NB4 (cell line): Measurements from ENCODE around the gene IAPP.
"Not testable (repeated sequence)": the region's sequence is repeated elsewhere in the genome, so short reads cannot be mapped to it uniquely, and the experiment has no call there.

Experiments
- DNase-seq: peaks from one replicate; pipeline ENCODE4 v3.0.0; 2010; ENCODE audit warnings: low read depth
- H3K4me3 ChIP-seq: one replicate; pipeline ENCODE4 v1.5.1; 2011; ENCODE audit warnings: mild to moderate bottlenecking, low read depth, low read length, moderate library complexity
- MAX ChIP-seq: IDR thresholded peaks from 2 replicates; pipeline ENCODE4 v1.6.1; 2011; ENCODE audit warnings: low read depth, low read length
- MYC ChIP-seq: IDR thresholded peaks from 2 replicates; pipeline ENCODE4 v1.6.1; 2011; ENCODE audit warnings: low read depth, low read length
- POLR2A ChIP-seq: IDR thresholded peaks from 2 replicates; pipeline ENCODE4 v1.6.1; 2011; ENCODE audit warnings: mild to moderate bottlenecking; ENCODE audit not compliant: insufficient read length; ENCODE audit errors: extremely low read depth
- TF ChIP-seq, protein P1 (sequence below): IDR thresholded peaks from one replicate; pipeline ENCODE4 v1.5.1; 2012; ENCODE audit warnings: low read depth, low read length

The IAPP gene

DNA sequence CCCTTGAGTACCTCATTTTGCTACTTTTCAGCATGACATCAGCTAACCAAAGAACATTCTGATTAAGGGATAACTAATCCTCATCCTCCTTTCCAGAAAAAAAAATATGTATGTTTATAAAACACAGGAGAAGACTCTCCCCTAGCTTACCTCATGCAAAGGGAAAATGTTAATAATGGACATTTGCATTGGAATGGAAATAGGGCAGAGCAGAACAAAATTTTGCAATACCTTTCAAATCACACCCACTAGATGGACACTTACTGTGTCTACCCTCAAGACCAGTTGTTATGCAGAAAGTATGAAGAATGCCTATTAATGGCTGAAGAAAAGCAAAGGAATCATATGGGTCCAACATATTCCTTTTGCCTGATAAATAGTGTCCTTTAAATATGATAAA is 29.1 kb upstream of the IAPP start:
- no peak for TF ChIP-seq MAX
- TF ChIP-seq POLR2A = no peak
- TF ChIP-seq, protein P1, sequence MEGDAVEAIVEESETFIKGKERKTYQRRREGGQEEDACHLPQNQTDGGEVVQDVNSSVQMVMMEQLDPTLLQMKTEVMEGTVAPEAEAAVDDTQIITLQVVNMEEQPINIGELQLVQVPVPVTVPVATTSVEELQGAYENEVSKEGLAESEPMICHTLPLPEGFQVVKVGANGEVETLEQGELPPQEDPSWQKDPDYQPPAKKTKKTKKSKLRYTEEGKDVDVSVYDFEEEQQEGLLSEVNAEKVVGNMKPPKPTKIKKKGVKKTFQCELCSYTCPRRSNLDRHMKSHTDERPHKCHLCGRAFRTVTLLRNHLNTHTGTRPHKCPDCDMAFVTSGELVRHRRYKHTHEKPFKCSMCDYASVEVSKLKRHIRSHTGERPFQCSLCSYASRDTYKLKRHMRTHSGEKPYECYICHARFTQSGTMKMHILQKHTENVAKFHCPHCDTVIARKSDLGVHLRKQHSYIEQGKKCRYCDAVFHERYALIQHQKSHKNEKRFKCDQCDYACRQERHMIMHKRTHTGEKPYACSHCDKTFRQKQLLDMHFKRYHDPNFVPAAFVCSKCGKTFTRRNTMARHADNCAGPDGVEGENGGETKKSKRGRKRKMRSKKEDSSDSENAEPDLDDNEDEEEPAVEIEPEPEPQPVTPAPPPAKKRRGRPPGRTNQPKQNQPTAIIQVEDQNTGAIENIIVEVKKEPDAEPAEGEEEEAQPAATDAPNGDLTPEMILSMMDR = no peak
- no peak for TF ChIP-seq MYC
- H3K4me3 ChIP-seq = no peak overlapping the region
- no peak for DNase-seq

GRCh38 chr12:21346542-21347205 is 26.0 kb upstream of the IAPP start:
- no peak for TF ChIP-seq POLR2A
- no peak for DNase-seq
- H3K4me3 ChIP-seq = no peak overlapping the region

DNA sequence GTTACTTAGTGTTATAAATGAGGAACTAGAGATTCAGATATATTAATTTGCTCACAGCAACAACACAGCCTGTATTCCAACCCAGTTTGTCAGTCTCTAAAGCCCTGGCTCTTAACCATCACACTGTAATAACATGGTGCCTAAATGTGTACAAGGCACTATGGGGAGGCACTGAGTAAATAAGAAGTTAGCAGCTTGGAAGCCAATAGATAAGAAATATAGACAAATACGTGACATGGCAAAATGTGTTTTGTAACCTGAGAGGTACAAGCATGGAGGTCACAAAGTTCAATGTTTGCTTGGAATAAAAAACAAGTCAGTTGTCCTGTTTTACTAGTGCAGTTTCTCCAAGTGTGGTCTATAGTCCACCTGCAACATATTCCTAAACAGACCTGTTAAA is 21.7 kb upstream of the IAPP start:
- TF ChIP-seq POLR2A = no peak
- TF ChIP-seq, protein P1 = no peak
- no peak for TF ChIP-seq MAX
- TF ChIP-seq MYC = no peak
- H3K4me3 ChIP-seq = no peak overlapping the region
- no peak for DNase-seq

DNA sequence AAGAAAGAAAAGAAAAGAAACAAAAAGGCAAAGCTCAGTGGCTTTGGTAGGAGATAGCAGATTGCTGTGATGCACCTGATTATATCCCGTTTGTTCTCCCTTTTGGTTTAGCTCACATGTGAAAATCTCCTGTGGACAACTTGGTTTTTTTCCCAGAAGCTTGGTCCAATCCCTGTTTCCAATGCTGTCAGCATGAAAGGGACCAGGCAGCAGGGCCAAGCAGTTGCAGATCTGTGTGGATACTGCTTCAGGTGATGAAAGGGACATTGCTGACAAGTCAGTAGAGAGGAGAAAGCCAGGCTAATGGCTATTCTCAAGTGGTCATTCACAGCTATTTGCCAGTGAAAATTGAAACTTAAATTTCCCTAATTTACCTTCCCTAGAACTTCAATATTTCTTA is 19.2 kb upstream of the IAPP start:
- DNase-seq = no peak
- TF ChIP-seq MYC (no peak), MAX (no peak), POLR2A (no peak)
- TF ChIP-seq, protein P1 = no peak
- H3K4me3 ChIP-seq = no peak overlapping the region

DNA sequence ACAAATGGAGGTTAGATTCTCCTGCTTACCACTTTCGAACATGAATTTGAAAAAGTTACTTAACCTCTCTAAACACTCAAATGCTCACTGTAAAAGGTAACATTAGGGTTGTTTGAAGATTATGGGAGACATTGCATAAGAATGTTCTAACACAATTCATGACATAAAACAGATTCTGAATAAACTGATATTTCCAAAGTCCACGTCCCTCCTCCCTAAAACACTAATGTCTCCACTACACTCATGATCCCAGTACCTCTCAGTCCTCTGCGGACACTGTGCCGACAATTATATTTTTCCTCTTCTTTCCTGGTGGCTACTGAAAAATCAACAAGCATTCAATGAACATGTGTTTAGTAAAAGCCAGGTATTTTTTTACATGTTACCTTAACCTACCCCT is 18.8 kb upstream of the IAPP start:
- TF ChIP-seq MYC = no peak
- TF ChIP-seq POLR2A = no peak
- TF ChIP-seq MAX = no peak
- TF ChIP-seq, protein P1 = no peak
- no peak overlapping the region for H3K4me3 ChIP-seq
- no peak for DNase-seq

- TF ChIP-seq MAX = no peak
- TF ChIP-seq, protein P1 = no peak
- TF ChIP-seq MYC = no peak
- TF ChIP-seq POLR2A = no peak
- H3K4me3 ChIP-seq = no peak overlapping the region
- no peak for DNase-seq
Measured at GRCh38 chr12:21354641-21355040, 18.1 kb upstream of the IAPP start.

DNA sequence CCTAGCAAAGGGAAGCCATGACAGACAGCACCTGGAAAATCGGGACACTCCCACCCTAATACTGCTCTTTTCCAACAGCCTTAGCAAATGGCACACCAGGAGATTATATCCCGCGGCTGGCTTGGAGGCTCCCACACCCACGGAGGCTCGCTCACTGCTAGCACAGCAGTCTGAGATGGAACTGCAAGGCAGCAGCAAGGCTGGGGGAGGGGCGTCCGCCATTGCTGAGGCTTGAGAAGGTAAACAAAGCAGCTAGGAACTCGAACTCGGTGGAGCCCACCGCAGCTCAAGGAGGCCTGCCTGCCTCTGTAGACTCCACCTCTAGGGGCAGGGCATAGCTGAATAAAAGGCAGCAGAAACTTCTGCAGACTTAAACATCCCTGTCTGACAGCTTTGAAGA is 12.1 kb upstream of the IAPP start:
- DNase-seq, H3K4me3 ChIP-seq: not testable (repeated sequence)
